GM23338 (cell line): Measurements from ENCODE around the gene PEAK3. TPM values are rescaled to one million over a fixed set of nuclear protein-coding genes. Genes with fewer than 3 reads are reported as not detected.

Experiments used
- ATAC-seq: fragments of 200-7000 bp; cut with Tn5 transposase; 3 replicates; pipeline ENCODE4 v1.9.1; 2020
- DNase-seq: peaks from one replicate; pipeline ENCODE4 v3.0.0-alpha.2; 2015; ENCODE audit warnings: low spot score
- H2AFZ ChIP-seq: fragments of 200-600 bp; sonication (generic); 2 replicates; pipeline ENCODE4 v1.8.0; 2016; ENCODE audit warnings: antibody characterized with exemption, mild to moderate bottlenecking, moderate library complexity
- H3F3A ChIP-seq: fragments of 200-600 bp; sonication (generic); replicated peaks from 2 replicates; pipeline ENCODE4 v1.8.0; 2017; ENCODE audit warnings: antibody characterized with exemption, mixed run types, low read depth
- H3K27ac ChIP-seq: fragments of 200-600 bp; sonication (generic); 2 replicates; pipeline ENCODE4 v1.6.1; 2016; ENCODE audit warnings: low read depth
- H3K27me3 ChIP-seq: fragments of 200-600 bp; sonication (generic); 2 replicates; pipeline ENCODE4 v1.8.0; 2016; ENCODE audit warnings: mild to moderate bottlenecking, mixed run types, moderate library complexity; ENCODE audit not compliant: insufficient read depth
- H3K36me3 ChIP-seq: fragments of 200-600 bp; sonication (generic); 2 replicates; pipeline ENCODE4 v1.8.0; 2016; ENCODE audit warnings: mild to moderate bottlenecking; ENCODE audit not compliant: insufficient read depth
- H3K4me1 ChIP-seq: fragments of 200-600 bp; sonication (generic); 2 replicates; pipeline ENCODE4 v1.8.0; 2016; ENCODE audit warnings: mild to moderate bottlenecking, moderate library complexity; ENCODE audit not compliant: insufficient read depth
- H3K4me2 ChIP-seq: fragments of 200-600 bp; sonication (generic); 2 replicates; pipeline ENCODE4 v1.7.1; 2017; ENCODE audit warnings: mixed run types
- H3K4me3 ChIP-seq: fragments of 200-600 bp; sonication (generic); 2 replicates; pipeline ENCODE4 v1.6.1; 2016; ENCODE audit warnings: mixed run types
- H3K79me2 ChIP-seq: fragments of 200-600 bp; sonication (generic); replicated peaks from 2 replicates; pipeline ENCODE4 v1.8.0; 2017; ENCODE audit warnings: mild to moderate bottlenecking; ENCODE audit not compliant: insufficient read depth
- H3K9me2 ChIP-seq: fragments of 200-600 bp; sonication (generic); 2 replicates; pipeline ENCODE4 v1.8.0; 2017; ENCODE audit not compliant: insufficient read depth
- H4K20me1 ChIP-seq: fragments of 200-600 bp; sonication (generic); replicated peaks from 2 replicates; pipeline ENCODE4 v1.8.0; 2017; ENCODE audit warnings: mild to moderate bottlenecking; ENCODE audit not compliant: insufficient read depth
- H3K27ac Mint-ChIP-seq: 2 replicates; pipeline ENCODE4 v1.8.0; 2020; ENCODE audit warnings: inconsistent platforms, mild to moderate bottlenecking, moderate library complexity, mixed read lengths
- H3K27me3 Mint-ChIP-seq: 3 replicates; pipeline ENCODE4 v1.8.0; 2022; ENCODE audit warnings: low read depth, mild to moderate bottlenecking, moderate library complexity, mixed read lengths, inconsistent platforms; ENCODE audit not compliant: insufficient read depth, poor library complexity
- H3K36me3 Mint-ChIP-seq: 3 replicates; pipeline ENCODE4 v1.8.0; 2021; ENCODE audit warnings: low read depth, mild to moderate bottlenecking, inconsistent platforms, moderate library complexity, mixed read lengths
- H3K4me1 Mint-ChIP-seq: 3 replicates; pipeline ENCODE4 v1.8.0; 2020; ENCODE audit warnings: mild to moderate bottlenecking, inconsistent platforms, mixed read lengths
- H3K4me3 Mint-ChIP-seq: 3 replicates; pipeline ENCODE4 v1.8.0; 2021; ENCODE audit warnings: moderate library complexity, mild to moderate bottlenecking, inconsistent platforms, mixed read lengths
- H3K9me3 Mint-ChIP-seq: 3 replicates; pipeline ENCODE4 v1.8.0; 2020; ENCODE audit warnings: moderate library complexity, mild to moderate bottlenecking, inconsistent platforms, mixed read lengths
- CREB1 ChIP-seq: fragments of 250-450 bp; sonication (Bioruptor Pico); IDR thresholded peaks from 2 replicates; pipeline ENCODE4 v1.5.0; 2020; ENCODE audit warnings: low read depth, mild to moderate bottlenecking, moderate library complexity
- ETS1 ChIP-seq: IDR thresholded peaks from 2 replicates; pipeline ENCODE4 v1.6.1; 2016; ENCODE audit warnings: antibody characterized with exemption
- EZH2 ChIP-seq: fragments of 200-600 bp; sonication (generic); IDR thresholded peaks from one replicate; pipeline ENCODE4 v1.8.0; 2017; ENCODE audit warnings: antibody characterized with exemption, mild to moderate bottlenecking, low read depth; ENCODE audit not compliant: unreplicated experiment
- EZH2phosphoT487 ChIP-seq: fragments of 200-600 bp; sonication (generic); IDR thresholded peaks from one replicate; pipeline ENCODE4 v1.8.1; 2018; ENCODE audit warnings: antibody characterized with exemption; ENCODE audit not compliant: unreplicated experiment
- JUNB ChIP-seq: IDR thresholded peaks from one replicate; pipeline ENCODE4 v1.6.1; 2016; ENCODE audit warnings: antibody characterized with exemption; ENCODE audit not compliant: unreplicated experiment
- NANOG ChIP-seq: IDR thresholded peaks from 2 replicates; pipeline ENCODE4 v1.6.1; 2016; ENCODE audit warnings: antibody characterized with exemption, borderline replicate concordance
- REST ChIP-seq: IDR thresholded peaks from one replicate; pipeline ENCODE4 v1.6.1; 2018; ENCODE audit warnings: antibody characterized with exemption; ENCODE audit not compliant: unreplicated experiment
- STAT1 ChIP-seq: IDR thresholded peaks from one replicate; pipeline ENCODE4 v1.6.1; 2016; ENCODE audit warnings: antibody characterized with exemption; ENCODE audit not compliant: unreplicated experiment
- ZNF331 ChIP-seq: fragments of 250-450 bp; sonication (Bioruptor Pico); IDR thresholded peaks from 2 replicates; pipeline ENCODE4 v1.5.0; 2020; ENCODE audit warnings: low read depth, mild to moderate bottlenecking, moderate library complexity
- ZNF462 ChIP-seq: fragments of 250-450 bp; sonication (Bioruptor Pico); IDR thresholded peaks from 2 replicates; pipeline ENCODE4 v1.5.0; 2020; ENCODE audit warnings: mild to moderate bottlenecking, moderate library complexity
- polyA plus RNA-seq: library from polyadenylated mRNA; unstranded; fragments of >200 nt; fragmentation: Nextera tagmentation; extraction: Ambion mirVana; gene quantifications from 2 replicates; pipeline ENCODE4 v1.2.1, GENCODE V29; 2016
- total RNA-seq: library from RNA; depleted of rRNA; stranded (reverse); fragments of >200 nt; shearing (Covaris generic); gene quantifications from 2 replicates; pipeline ENCODE4 v1.2.3, GENCODE V29; 2014

Gene PEAK3
- total and polyA plus RNA-seq, 2 experiments from 2014 or later: not detected

- TF ChIP-seq ZNF462: no peak
- TF ChIP-seq EZH2phosphoT487: no peak
Observed at GRCh38 chr19:2320939-2321338, 39.0 kb upstream of the PEAK3 start (continued).

DNA sequence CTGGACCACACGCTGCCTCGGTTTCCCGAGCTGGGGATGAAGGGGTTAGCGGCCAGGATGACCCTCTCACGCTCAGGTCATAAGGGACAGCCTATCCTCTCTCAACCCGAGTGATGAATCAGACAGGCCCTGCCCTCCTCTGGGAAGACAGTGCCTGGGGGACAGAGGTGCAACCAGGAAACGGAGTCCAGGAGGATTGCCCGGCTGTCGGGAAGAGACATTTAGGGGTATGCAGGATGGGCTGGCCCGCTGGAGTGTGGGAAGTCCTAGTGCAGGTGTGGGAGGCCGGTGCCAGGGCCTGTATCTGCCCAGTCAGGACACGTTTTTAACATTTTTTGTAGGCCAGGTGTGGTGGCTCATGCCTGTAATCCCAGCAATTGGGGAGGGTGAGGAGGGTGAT lies 38.1 kb upstream of the PEAK3 start:
- H3K36me3 ChIP-seq: no peaks in the 10 kb centered on the region
- H3K4me1 ChIP-seq: no peaks in the 10 kb centered on the region
- H3K79me2 ChIP-seq: no peaks in the 10 kb centered on the region
- no peaks in the 10 kb centered on the region; the same call in 2 of the 3 replicates for H3K4me1 Mint-ChIP-seq
- DNase-seq (no peak), ATAC-seq (no peak)
- H3K27ac ChIP-seq: no peak overlapping the region
- no peak overlapping the region for H2AFZ ChIP-seq
- H3F3A ChIP-seq: no peaks in the 10 kb centered on the region
- peaks cover 8% of the 10 kb centered on the region for H3K27me3 Mint-ChIP-seq
- H3K4me2 ChIP-seq: no peak overlapping the region
- H3K4me3 Mint-ChIP-seq: no peak overlapping the region
- H3K36me3 Mint-ChIP-seq: peaks cover 12% of the 10 kb centered on the region
- no peaks in the 10 kb centered on the region; the same call in 1 of the 2 replicates for H4K20me1 ChIP-seq
- no peak overlapping the region for H3K4me3 ChIP-seq
- no peak overlapping the region for H3K27ac Mint-ChIP-seq
- no peaks in the 10 kb centered on the region for H3K27me3 ChIP-seq
- H3K9me3 Mint-ChIP-seq: peaks cover 4% of the 10 kb centered on the region; the same call in 1 of the 3 replicates
- H3K9me2 ChIP-seq: no peaks in the 10 kb centered on the region
- TF ChIP-seq CREB1 (CRISPR knock-in tag): no peak
- TF ChIP-seq REST: no peak
- no peak for TF ChIP-seq NANOG
- no peak for TF ChIP-seq ETS1
- TF ChIP-seq ZNF331 (CRISPR knock-in tag): no peak
- TF ChIP-seq EZH2phosphoT487: no peak
- no peak for TF ChIP-seq STAT1
- no peak for TF ChIP-seq JUNB
- no peak for TF ChIP-seq EZH2
